H9 (cell line): ENCODE results near the gene NET1. TPM values are rescaled to one million over a fixed set of nuclear protein-coding genes. Genes with fewer than 3 reads are reported as not detected.
A peak's percentile ranks its signal among the peaks of the same experiment; 100 is the strongest.

Experiments used
- DNase-seq: peaks from one replicate; pipeline ENCODE4 v3.0.0-alpha.2; 2017
- H2AFZ ChIP-seq: one replicate; pipeline ENCODE4 v1.6.1; 2013; ENCODE audit warnings: mild to moderate bottlenecking, low read length, control low read depth, moderate library complexity
- H2AK5ac ChIP-seq: 2 replicates; pipeline ENCODE4 v1.6.1; 2013; ENCODE audit warnings: low read length, control low read depth, mixed read lengths; ENCODE audit not compliant: insufficient read length
- H2BK120ac ChIP-seq: one replicate; pipeline ENCODE4 v1.6.1; 2013; ENCODE audit warnings: low read depth, mild to moderate bottlenecking, low read length, control low read depth, inconsistent platforms; ENCODE audit not compliant: poor library complexity, severe bottlenecking
- H2BK12ac ChIP-seq: 2 replicates; pipeline ENCODE4 v1.6.1; 2013; ENCODE audit warnings: low read length, control low read depth, mixed read lengths, low read depth; ENCODE audit not compliant: insufficient read length
- H2BK15ac ChIP-seq: 2 replicates; pipeline ENCODE4 v1.6.1; 2013; ENCODE audit warnings: low read depth, low read length, control low read depth
- H2BK20ac ChIP-seq: one replicate; pipeline ENCODE4 v1.6.1; 2013; ENCODE audit warnings: low read depth, mild to moderate bottlenecking, low read length, control low read depth, inconsistent platforms; ENCODE audit not compliant: poor library complexity, severe bottlenecking
- H2BK5ac ChIP-seq: 2 replicates; pipeline ENCODE4 v1.6.1; 2013; ENCODE audit warnings: low read length, control low read depth, mixed read lengths; ENCODE audit not compliant: insufficient read length
- H3K14ac ChIP-seq: 2 replicates; pipeline ENCODE4 v1.6.1; 2013; ENCODE audit warnings: low read length, control low read depth; ENCODE audit not compliant: insufficient read depth
- H3K18ac ChIP-seq: 2 replicates; pipeline ENCODE4 v1.6.1; 2013; ENCODE audit warnings: low read depth, mild to moderate bottlenecking, mixed read lengths, low read length, control low read depth; ENCODE audit not compliant: insufficient read length
- H3K23ac ChIP-seq: 2 replicates; pipeline ENCODE4 v1.6.1; 2013; ENCODE audit warnings: low read length, control low read depth, mixed read lengths, low read depth; ENCODE audit not compliant: insufficient read length
- H3K23me2 ChIP-seq: 2 replicates; pipeline ENCODE4 v1.6.1; 2013; ENCODE audit warnings: low read depth, mild to moderate bottlenecking, mixed read lengths, low read length, control low read depth; ENCODE audit not compliant: insufficient read length, poor library complexity, severe bottlenecking
- H3K27ac ChIP-seq: 2 replicates; pipeline ENCODE4 v1.5.1; 2013; ENCODE audit warnings: low read length, control low read depth, mixed read lengths, low read depth; ENCODE audit not compliant: insufficient read length
- H3K27me3 ChIP-seq: 2 replicates; pipeline ENCODE4 v1.6.1; 2013; ENCODE audit warnings: low read length, control low read depth, inconsistent platforms; ENCODE audit not compliant: insufficient read depth
- H3K4ac ChIP-seq: 2 replicates; pipeline ENCODE4 v1.6.1; 2013; ENCODE audit warnings: low read depth, mild to moderate bottlenecking, control low read depth, inconsistent platforms, low read length, moderate library complexity
- H3K4me1 ChIP-seq: 2 replicates; pipeline ENCODE4 v1.6.1; 2013; ENCODE audit warnings: low read length, control low read depth, inconsistent platforms; ENCODE audit not compliant: insufficient read depth
- H3K4me2 ChIP-seq: 2 replicates; pipeline ENCODE4 v1.6.1; 2013; ENCODE audit warnings: low read length, control low read depth, mixed read lengths; ENCODE audit not compliant: insufficient read length, insufficient read depth
- H3K56ac ChIP-seq: 2 replicates; pipeline ENCODE4 v1.6.1; 2013; ENCODE audit warnings: low read depth, mild to moderate bottlenecking, mixed read lengths, low read length, control low read depth; ENCODE audit not compliant: insufficient read length
- H3K79me1 ChIP-seq: 2 replicates; pipeline ENCODE4 v1.6.1; 2013; ENCODE audit warnings: low read depth, mild to moderate bottlenecking, moderate library complexity, low read length, control low read depth, inconsistent platforms; ENCODE audit not compliant: insufficient read depth, poor library complexity, severe bottlenecking
- H3K79me2 ChIP-seq: 2 replicates; pipeline ENCODE4 v1.6.1; 2013; ENCODE audit warnings: low read length, control low read depth, inconsistent platforms; ENCODE audit not compliant: insufficient read depth
- H3K9ac ChIP-seq: 2 replicates; pipeline ENCODE4 v1.6.1; 2013; ENCODE audit warnings: low read length, control low read depth, mixed read lengths; ENCODE audit not compliant: insufficient read length; ENCODE audit errors: extremely low read depth
- H3K9me3 ChIP-seq: one replicate; pipeline ENCODE4 v1.6.1; 2013; ENCODE audit warnings: low read depth, low read length, inconsistent platforms; ENCODE audit not compliant: control insufficient read depth
- H3T11ph ChIP-seq: one replicate; pipeline ENCODE4 v1.6.1; 2013; ENCODE audit warnings: mild to moderate bottlenecking, low read length, control low read depth, inconsistent platforms
- H4K20me1 ChIP-seq: one replicate; pipeline ENCODE4 v1.6.1; 2013; ENCODE audit not compliant: control insufficient read depth, insufficient read length, insufficient read depth
- H4K5ac ChIP-seq: 2 replicates; pipeline ENCODE4 v1.6.1; 2013; ENCODE audit warnings: low read depth, mild to moderate bottlenecking, mixed read lengths, low read length, control low read depth; ENCODE audit not compliant: insufficient read length
- H4K8ac ChIP-seq: replicated peaks from 2 replicates; pipeline ENCODE4 v1.6.1; 2013; ENCODE audit warnings: low read length, control low read depth, mixed read lengths, low read depth; ENCODE audit not compliant: insufficient read length
- H4K91ac ChIP-seq: 2 replicates; pipeline ENCODE4 v1.6.1; 2013; ENCODE audit warnings: low read depth, mild to moderate bottlenecking, moderate library complexity, mixed read lengths, low read length, control low read depth; ENCODE audit not compliant: insufficient read length
- H3K27ac Mint-ChIP-seq, 3 experiments: 2 replicates in 2 of 3; 3 replicates in 1 of 3; pipeline ENCODE4 v1.8.0; 2020 to 2021; ENCODE audit warnings: mixed read lengths in 3 of 3, mild to moderate bottlenecking in 1 of 3, moderate library complexity in 1 of 3
- H3K27me3 Mint-ChIP-seq: 2 replicates; pipeline ENCODE4 v1.8.0; 2021; ENCODE audit warnings: low read depth, mild to moderate bottlenecking, moderate library complexity, mixed read lengths
- H3K36me3 Mint-ChIP-seq, 3 experiments: 2 replicates in 2 of 3; 3 replicates in 1 of 3; pipeline ENCODE4 v1.8.0; 2020 to 2021; ENCODE audit warnings: low read depth in 3 of 3, mixed read lengths in 3 of 3; ENCODE audit not compliant: insufficient read depth in 1 of 3
- H3K4me1 Mint-ChIP-seq, 2 experiments: 2 replicates each; pipeline ENCODE4 v1.8.0; 2020; ENCODE audit warnings: mixed read lengths in 2 of 2
- H3K4me3 Mint-ChIP-seq, 2 experiments: 2 replicates in 1 of 2; 3 replicates in 1 of 2; pipeline ENCODE4 v1.8.0; 2020 to 2021; ENCODE audit warnings: mild to moderate bottlenecking in 2 of 2, mixed read lengths in 2 of 2, moderate library complexity in 1 of 2
- H3K9me3 Mint-ChIP-seq, 2 experiments: 2 replicates in 1 of 2; 3 replicates in 1 of 2; pipeline ENCODE4 v1.8.0; 2020; ENCODE audit warnings: mild to moderate bottlenecking in 2 of 2, mixed read lengths in 2 of 2, moderate library complexity in 1 of 2
- CTCF ChIP-seq: fragments of 200-600 bp; sonication (generic); conservative IDR thresholded peaks from 3 replicates; pipeline ENCODE4 v1.8.0; 2021; ENCODE audit warnings: antibody characterized with exemption, mild to moderate bottlenecking
- WGBS: extraction: QIAGEN DNeasy Blood & Tissue Kit; methylation state at CpG from one replicate; pipeline ENCODE4 v1.1.7; 2013; ENCODE audit warnings: missing lambda C conversion rate, low lambda C conversion rate, mixed read lengths; ENCODE audit not compliant: insufficient read length; ENCODE audit errors: extremely low coverage; 5-methylcytosine and 5-hydroxymethylcytosine counted together
- long read RNA-seq: library from polyadenylated mRNA; unstranded; transcript quantifications from one replicate; pipeline ENCODE4 v2.0.0, GENCODE V29; 2020
- total RNA-seq: library from RNA; stranded (reverse); gene quantifications from 2 replicates; pipeline ENCODE4 v1.2.1, GENCODE V29; 2021

Gene NET1
- total RNA-seq = 50.6 and 57.5 TPM in 2 replicates
- long read RNA-seq, transcript NET1-202 (10 exons, 3,253 nt) = minor isoform, 48 of 163 reads
- long read RNA-seq, transcript NET1-201 (12 exons, 3,402 nt) = major isoform, 71 of 163 reads
- long read RNA-seq, partial matches to known transcripts = 32 of 163 reads
- long read RNA-seq, other reads (novel, unspliced or antisense) = 12 of 163 reads

GRCh38 chr10:5412277-5412941, at the start of gene NET1:
NET1 (plus strand) TSS chr10:5412557; CDS start chr10:5412693, 136 bp downstream.
- Histone ChIP-seq H3T11ph (no peak within 1 kb of the TSS), H4K5ac (no peak within 1 kb of the TSS), H3K18ac (no peak within 1 kb of the TSS), H3K79me1 (no peaks in the 10 kb centered on the region), H2BK120ac (no peak within 1 kb of the TSS), H3K79me2 (peaks cover 20% of the 10 kb centered on the region; the same call in 1 of the 2 replicates), H2BK12ac (no peak within 1 kb of the TSS), H3K14ac (peak within 1 kb of the TSS; percentile 60; the same call in 1 of the 2 replicates), H3K27ac (no peak within 1 kb of the TSS), H3K4ac (no peak within 1 kb of the TSS), H2BK15ac (no peak within 1 kb of the TSS), H3K23me2 (peaks cover 5% of the 10 kb centered on the region), H3K27me3 (no peaks in the 10 kb centered on the region), H3K9me3 (no peaks in the 10 kb centered on the region), H4K20me1 (no peaks in the 10 kb centered on the region), H2BK20ac (no peak within 1 kb of the TSS), H2BK5ac (no peak within 1 kb of the TSS), H3K9ac (peak within 1 kb of the TSS; percentile 51), H3K56ac (no peak within 1 kb of the TSS), H2AK5ac (no peak within 1 kb of the TSS), H4K8ac (no peak within 1 kb of the TSS), H4K91ac (no peak within 1 kb of the TSS), H2AFZ (no peak within 1 kb of the TSS), H3K4me2 (peak within 1 kb of the TSS; percentile 76), H3K4me1 (peaks cover 2% of the 10 kb centered on the region; the same call in 1 of the 2 replicates), H3K23ac (no peak within 1 kb of the TSS)
- no CpG with 5 or more reads among the region's 48 CpGs for WGBS
- TF ChIP-seq CTCF = no peak
- H3K9me3 Mint-ChIP-seq = peaks cover 7 to 16% of the 10 kb centered on the region in 2 experiments
- peaks cover 1% of the 10 kb centered on the region; the same call in 1 of the 2 replicates for H3K27me3 Mint-ChIP-seq
- peaks cover 21 to 22% of the 10 kb centered on the region in 2 experiments for H3K4me1 Mint-ChIP-seq
- H3K4me3 Mint-ChIP-seq = no peak within 1 kb of the TSS; a peak in 1 of 5 replicates
- H3K36me3 Mint-ChIP-seq = peaks cover 3 to 8% (median 8%) of the 10 kb centered on the region in 3 experiments
- no peak within 1 kb of the TSS for H3K27ac Mint-ChIP-seq
- DNase-seq = peak; percentile 95
